NK-92 treated with Interleukin-12 subunit alpha and Interleukin-12 subunit beta, amount 100 ng/mL, for 24 hours (cell line): Measurements from ENCODE around the gene TRIM24.
A peak's percentile ranks its signal among the peaks of the same experiment; 100 is the strongest.

Experiments used
- DNase-seq: peaks from one replicate; lab custom pipeline; 2025; lab: John Stamatoyannopoulos, UW

Gene TRIM24

GRCh38 chr7:138579136-138579535 is 119.1 kb downstream of the TRIM24 start:
- no peak for DNase-seq

- DNase-seq: no peak
These were observed 119.6 kb downstream of the TRIM24 start for GRCh38 chr7:138579671-138580070.

- no peak for DNase-seq
These were observed 121.0 kb downstream of the TRIM24 start for GRCh38 chr7:138581065-138581464.

- no peak for DNase-seq
These were observed 124.2 kb downstream of the TRIM24 start for GRCh38 chr7:138584283-138584682.

- no peak for DNase-seq
These were observed 124.6 kb downstream of the TRIM24 start for GRCh38 chr7:138584696-138585095.

GRCh38 chr7:138585283-138585993 is 125.4 kb downstream of the TRIM24 start:
- no peak for DNase-seq

- DNase-seq: no peak
These were observed 127.4 kb downstream of the TRIM24 start for GRCh38 chr7:138587485-138587884.

- DNase-seq: no peak
These were observed 128.9 kb downstream of the TRIM24 start for GRCh38 chr7:138588986-138589385.

GRCh38 chr7:138590154-138590553 is 130.1 kb downstream of the TRIM24 start:
- no peak for DNase-seq

- no peak for DNase-seq
These were observed 135.4 kb downstream of the TRIM24 start for GRCh38 chr7:138595454-138595853.

GRCh38 chr7:138602451-138602850 is 142.4 kb downstream of the TRIM24 start:
- no peak for DNase-seq

- DNase-seq: peak; percentile 36
These were observed 143.7 kb downstream of the TRIM24 start for GRCh38 chr7:138603549-138604318.

GRCh38 chr7:138606236-138606635 is 146.2 kb downstream of the TRIM24 start:
- DNase-seq: no peak

GRCh38 chr7:138607216-138608126 is 147.4 kb downstream of the TRIM24 start:
- no peak for DNase-seq

GRCh38 chr7:138608275-138608674 is 148.2 kb downstream of the TRIM24 start:
- no peak for DNase-seq

GRCh38 chr7:138610671-138611170 is 150.7 kb downstream of the TRIM24 start:
- no peak for DNase-seq

GRCh38 chr7:138613630-138614029 is 153.6 kb downstream of the TRIM24 start:
- DNase-seq: no peak

- no peak for DNase-seq
These were observed 156.0 kb downstream of the TRIM24 start for GRCh38 chr7:138616085-138616484.

GRCh38 chr7:138618506-138618905 is 158.4 kb downstream of the TRIM24 start:
- no peak for DNase-seq

GRCh38 chr7:138618933-138619332 is 158.9 kb downstream of the TRIM24 start:
- no peak for DNase-seq

- DNase-seq: no peak
These were observed 162.8 kb downstream of the TRIM24 start for GRCh38 chr7:138622841-138623240.
